ENCODE data around the gene ENO2. TPM values are rescaled to one million over a fixed set of nuclear protein-coding genes. Genes with fewer than 3 reads are reported as not detected.

The ENO2 gene
- total RNA-seq, 4 donors from 2014 or later, result 28.7 to 49.7 (median 40.0) TPM

DNA sequence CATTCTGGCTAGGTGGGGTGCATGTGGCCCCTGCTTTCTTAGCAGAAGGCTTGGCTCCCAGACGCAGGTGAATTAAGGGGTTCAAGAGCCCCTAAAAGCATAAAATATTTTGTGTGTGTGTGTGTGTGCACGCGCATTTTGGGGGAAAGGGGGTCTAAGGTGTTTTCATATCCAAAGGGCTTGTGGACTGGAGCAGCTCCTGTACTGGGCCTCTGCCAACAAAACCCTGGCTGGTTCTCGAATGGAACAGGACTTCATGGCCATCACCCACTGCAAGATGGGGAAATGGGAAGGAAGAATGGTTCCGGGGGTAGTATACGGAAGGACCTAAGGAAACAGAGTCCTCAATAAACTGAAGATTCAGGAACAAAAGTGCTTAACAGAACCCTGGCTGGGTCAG, 9.5 kb downstream of the ENO2 start:
- WGBS, result 46% methylated on average over 6 of the region's 6 CpGs
- no peak for DNase-seq (ENCODE audit: extremely low spot score)
- intact Hi-C loops (cut with DNase I), result loop anchor here (1.0 kb wide), 1 partner anchor 41 kb away; no protein-coding TSS in a partner anchor
- H3K4me3 ChIP-seq, result peak overlapping the region in 1 of 4 donors; percentile 89
- H3K27me3 ChIP-seq, result no peaks in the 10 kb centered on the region
- no peak for TF ChIP-seq POLR2AphosphoS5 (IDR thresholded peaks at IDR 0.05)
- H3K9me3 ChIP-seq, result no peaks in the 10 kb centered on the region
- H3K27ac ChIP-seq (replicated peaks in 1 of 4), result peak overlapping the region; percentile 95 to 99 (median 98)
- peaks cover 34 to 40% (median 38%) of the 10 kb centered on the region in 4 donors for H3K4me1 ChIP-seq
- H3K36me3 ChIP-seq, result peaks cover 0 to 41% (median 13%) of the 10 kb centered on the region in 4 donors

DNA sequence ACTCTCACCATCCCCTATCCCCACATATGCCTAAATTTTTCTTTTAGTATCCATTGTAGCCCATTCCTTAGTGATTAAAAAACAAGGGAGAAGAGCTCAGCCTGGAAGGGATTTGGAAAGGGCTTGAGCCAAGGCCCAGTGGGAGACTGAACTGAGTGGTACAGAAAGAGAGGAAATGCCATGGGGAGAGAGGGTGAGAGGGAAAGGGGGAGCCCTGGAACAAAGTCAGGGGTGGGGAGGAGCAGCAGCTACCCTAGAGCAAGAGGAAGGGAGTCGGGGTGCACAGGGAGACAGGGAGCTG, 10.8 kb downstream of the ENO2 start:
- Histone ChIP-seq H3K4me3 (peak overlapping the region; percentile 38 to 99 (median 92)), H3K27ac (replicated peaks in 1 of 4) (peak overlapping the region; percentile 95 to 99 (median 98)), H3K27me3 (no peaks in the 10 kb centered on the region), H3K9me3 (no peaks in the 10 kb centered on the region), H3K36me3 (peaks cover 0 to 28% (median 9%) of the 10 kb centered on the region in 4 donors), H3K4me1 (peaks cover 45 to 53% (median 52%) of the 10 kb centered on the region in 4 donors)
- DNase-seq (ENCODE audit: extremely low spot score), result no peak
- 8% methylated on average over 1 of the region's 1 CpG for WGBS
- TF ChIP-seq POLR2A (IDR thresholded peaks at IDR 0.05; ENCODE audit: low read depth) (no peak), EP300 (IDR thresholded peaks at IDR 0.05) (no peak), POLR2AphosphoS5 (IDR thresholded peaks at IDR 0.05) (no peak)
- TF ChIP-seq, protein P1, sequence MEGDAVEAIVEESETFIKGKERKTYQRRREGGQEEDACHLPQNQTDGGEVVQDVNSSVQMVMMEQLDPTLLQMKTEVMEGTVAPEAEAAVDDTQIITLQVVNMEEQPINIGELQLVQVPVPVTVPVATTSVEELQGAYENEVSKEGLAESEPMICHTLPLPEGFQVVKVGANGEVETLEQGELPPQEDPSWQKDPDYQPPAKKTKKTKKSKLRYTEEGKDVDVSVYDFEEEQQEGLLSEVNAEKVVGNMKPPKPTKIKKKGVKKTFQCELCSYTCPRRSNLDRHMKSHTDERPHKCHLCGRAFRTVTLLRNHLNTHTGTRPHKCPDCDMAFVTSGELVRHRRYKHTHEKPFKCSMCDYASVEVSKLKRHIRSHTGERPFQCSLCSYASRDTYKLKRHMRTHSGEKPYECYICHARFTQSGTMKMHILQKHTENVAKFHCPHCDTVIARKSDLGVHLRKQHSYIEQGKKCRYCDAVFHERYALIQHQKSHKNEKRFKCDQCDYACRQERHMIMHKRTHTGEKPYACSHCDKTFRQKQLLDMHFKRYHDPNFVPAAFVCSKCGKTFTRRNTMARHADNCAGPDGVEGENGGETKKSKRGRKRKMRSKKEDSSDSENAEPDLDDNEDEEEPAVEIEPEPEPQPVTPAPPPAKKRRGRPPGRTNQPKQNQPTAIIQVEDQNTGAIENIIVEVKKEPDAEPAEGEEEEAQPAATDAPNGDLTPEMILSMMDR (IDR thresholded peaks at IDR 0.05), result no peak
- intact Hi-C loops (cut with DNase I), result no loop called here

- peak overlapping the region; percentile 85 to 99 (median 92) for H3K4me3 ChIP-seq
- H3K27ac ChIP-seq (replicated peaks in 1 of 4), result peak overlapping the region; percentile 95 to 99 (median 98)
- no peaks in the 10 kb centered on the region for H3K9me3 ChIP-seq
- TF ChIP-seq POLR2AphosphoS5 (IDR thresholded peaks at IDR 0.05) (peak; percentile 65 to 80), EP300 (IDR thresholded peaks at IDR 0.05) (no peak)
- peaks cover 0 to 23% (median 9%) of the 10 kb centered on the region in 4 donors for H3K36me3 ChIP-seq
- intact Hi-C loops (cut with DNase I), result no loop called here
- no peak for DNase-seq (ENCODE audit: extremely low spot score)
- H3K27me3 ChIP-seq, result no peaks in the 10 kb centered on the region
- H3K4me1 ChIP-seq, result peaks cover 50 to 58% (median 57%) of the 10 kb centered on the region in 4 donors
- WGBS, result 5% methylated on average over 8 of the region's 8 CpGs
Observed at GRCh38 chr12:6925540-6926279, 11.3 kb downstream of the ENO2 start.

GRCh38 chr12:6927379-6928021, 13.1 kb downstream of the ENO2 start, which contains the start of gene ATN1:
TSS of gene ATN1 (plus strand) at chr12:6927959. CDS start at chr12:6934002, 6,043 bp downstream.
- intact Hi-C loops (cut with DNase I), result no loop called here

DNA sequence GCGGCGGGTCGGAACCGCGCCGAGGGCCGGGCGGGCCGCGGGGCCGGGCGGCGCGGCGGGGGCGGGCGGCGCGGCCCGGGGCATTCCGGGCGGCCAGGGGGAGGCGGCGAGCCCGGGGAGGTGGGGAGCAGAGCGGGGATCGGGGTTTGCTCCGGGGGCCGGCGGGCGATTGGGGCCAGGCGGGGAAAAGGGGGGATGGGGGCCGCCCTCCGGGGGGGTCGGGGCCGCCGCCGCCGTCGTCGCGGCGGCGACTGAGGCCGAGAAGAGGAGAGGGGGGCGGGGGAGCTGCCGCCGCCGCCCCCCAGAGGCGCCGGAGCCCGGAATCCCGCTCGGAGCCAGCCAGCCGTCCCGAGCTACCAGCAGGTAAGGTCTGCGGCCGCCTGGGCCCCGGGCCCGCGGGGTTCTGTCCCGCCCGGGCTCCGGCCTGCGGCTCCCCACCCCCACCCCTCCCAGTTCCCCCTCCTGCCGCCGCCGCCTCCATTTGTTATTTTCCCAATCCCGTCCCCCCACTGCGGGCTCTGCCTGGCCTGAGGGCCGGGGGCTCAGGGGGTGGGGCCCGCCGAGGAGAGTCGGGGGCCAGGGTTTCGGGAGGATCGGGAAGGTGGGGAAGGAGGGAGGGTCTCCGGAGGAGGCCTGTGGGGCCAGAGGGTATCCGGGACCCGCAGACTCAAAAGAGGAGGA, 13.8 kb downstream of the ENO2 start:
- no peak for DNase-seq (ENCODE audit: extremely low spot score)
- peak overlapping the region; percentile 85 to 99 (median 92) for H3K4me3 ChIP-seq
- no peaks in the 10 kb centered on the region for H3K9me3 ChIP-seq
- H3K4me1 ChIP-seq, result peaks cover 72 to 83% (median 82%) of the 10 kb centered on the region in 4 donors
- intact Hi-C loops (cut with DNase I), result no loop called here
- H3K27ac ChIP-seq (replicated peaks in 1 of 4), result peak overlapping the region; percentile 95 to 99 (median 98)
- H3K36me3 ChIP-seq, result peaks cover 0 to 3% (median under 1%) of the 10 kb centered on the region in 4 donors
- 2% methylated on average over 9 of the region's 79 CpGs for WGBS
- no peaks in the 10 kb centered on the region for H3K27me3 ChIP-seq
- TF ChIP-seq POLR2A (IDR thresholded peaks at IDR 0.05; ENCODE audit: low read depth) (no peak), POLR2AphosphoS5 (IDR thresholded peaks at IDR 0.05) (no peak), EP300 (IDR thresholded peaks at IDR 0.05) (no peak)
- TF ChIP-seq, protein P1 (IDR thresholded peaks at IDR 0.05), result no peak

More at GRCh38 chr12:6927379-6928021, 13.1 kb downstream of the ENO2 start, which contains the start of gene ATN1:
- TF ChIP-seq POLR2A (IDR thresholded peaks at IDR 0.05; ENCODE audit: low read depth), result no peak
- TF ChIP-seq EP300 (IDR thresholded peaks at IDR 0.05), result no peak
- TF ChIP-seq POLR2AphosphoS5 (IDR thresholded peaks at IDR 0.05), result peak; percentile 82 to 88
- Histone ChIP-seq H3K36me3 (peaks cover 0 to 5% (median 3%) of the 10 kb centered on the region in 4 donors), H3K4me1 (peaks cover 66 to 76% (median 75%) of the 10 kb centered on the region in 4 donors), H3K4me3 (peak within 1 kb of the TSS; percentile 85 to 99 (median 92)), H3K27me3 (no peaks in the 10 kb centered on the region), H3K27ac (replicated peaks in 1 of 4) (peak within 1 kb of the TSS; percentile 95 to 99 (median 98)), H3K9me3 (no peaks in the 10 kb centered on the region)
- WGBS, result 1% methylated on average over 47 of the region's 66 CpGs
- peak; percentile 96 for DNase-seq (ENCODE audit: extremely low spot score)
